Mucosa of descending colon (tissue), 3 donors: ENCODE data around the gene UBE2D4. TPM values are rescaled to one million over a fixed set of nuclear protein-coding genes. Genes with fewer than 3 reads are reported as not detected.

Experiments
- ATAC-seq: fragments of 200-7000 bp; cut with Tn5 transposase; one replicate; pipeline ENCODE4 v1.9.1; 2020; ENCODE audit warnings: mild to moderate bottlenecking, moderate library complexity
- DNase-seq, 3 donors: peaks; one replicate each; pipeline ENCODE4 v3.0.0-alpha.2; 2020
- H3K36me3 ChIP-seq: fragments of 200-600 bp; one replicate; pipeline ENCODE4 v1.8.0; 2021; ENCODE audit warnings: low read depth, mild to moderate bottlenecking
- H3K4me1 ChIP-seq: fragments of 200-600 bp; one replicate; pipeline ENCODE4 v1.8.0; 2021; ENCODE audit warnings: low read depth, mild to moderate bottlenecking
- H3K4me3 ChIP-seq: fragments of 200-600 bp; one replicate; pipeline ENCODE4 v1.8.0; 2021; ENCODE audit warnings: mild to moderate bottlenecking
- H3K9me3 ChIP-seq: fragments of 200-600 bp; one replicate; pipeline ENCODE4 v1.8.0; 2021; ENCODE audit warnings: mild to moderate bottlenecking
- intact Hi-C, 2 donors: fragments of 100-400 bp; cut with DNase I in 1 of 2; cut with micrococcal nuclease in 1 of 2; formaldehyde crosslinking; loops; one replicate each; pipeline versions ENCODE4 v1.11.0 to v1.11.1; 2022; cut with DNase I, micrococcal nuclease
- total RNA-seq, 3 donors: library from RNA; stranded (reverse); fragmentation: NEBNext Ultra II Directional in 2 of 3; extraction: Animal tissue kit (Norgen Biotek cat#: 25700) in 2 of 3; gene quantifications; one replicate each; pipeline versions ENCODE4 v1.2.1 to v1.2.4, GENCODE V29; 2021 to 2023
- TF ChIP-seq, protein P1 (sequence below): fragments of 200-600 bp; IDR thresholded peaks from one replicate; pipeline ENCODE4 v1.8.0; 2022; ENCODE audit warnings: antibody characterized with exemption, mild to moderate bottlenecking
- donor health status: DM: no; HTN: no; CAD: no; lungs with moderate emphysema.
- donor health status: DM: no; HTN: no; CAD: no.
- donor health status: DM: no; HTN: yes; CAD: no.

The UBE2D4 gene
- total RNA-seq, 3 donors from 2014 or later = 11.5 to 20.7 (median 11.8) TPM

DNA sequence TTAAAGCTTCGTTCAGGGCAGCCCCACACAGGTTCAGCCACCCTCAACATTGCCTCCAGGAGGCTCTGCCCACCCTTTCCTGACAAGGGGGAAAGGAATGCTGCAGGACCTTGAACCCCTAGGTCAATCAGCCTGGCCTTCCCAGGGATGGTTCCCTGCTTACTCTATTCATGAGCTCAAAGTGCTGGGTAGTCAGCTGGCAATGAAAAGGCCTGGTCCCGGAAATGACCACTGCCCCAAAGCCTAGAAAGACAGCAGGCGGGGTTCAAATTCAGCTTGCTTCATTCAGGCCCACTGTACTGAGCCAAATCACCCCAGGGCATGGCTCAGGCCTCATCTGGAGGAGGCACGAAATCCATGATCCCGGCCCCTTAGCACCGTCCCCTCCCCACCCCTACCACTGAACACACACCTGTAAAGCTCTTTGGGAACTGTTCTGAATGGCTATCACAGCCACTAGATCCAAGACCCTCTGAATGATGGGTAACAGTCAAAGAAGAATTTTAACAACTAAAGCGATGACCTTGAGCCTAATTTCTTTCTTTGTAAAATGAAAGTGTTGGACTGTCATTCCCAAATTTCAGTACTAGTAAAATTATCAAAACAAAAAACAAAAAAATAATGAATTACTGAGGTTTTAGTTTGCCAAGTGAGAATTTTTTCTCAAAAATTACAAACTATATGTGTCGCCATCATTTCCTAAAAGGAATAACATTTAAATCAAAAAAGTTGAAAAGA lies 20.9 kb upstream of the UBE2D4 start:
- Histone ChIP-seq H3K4me3 (peak overlapping the region; percentile 50), H3K36me3 (no peaks in the 10 kb centered on the region), H3K9me3 (no peaks in the 10 kb centered on the region), H3K4me1 (peaks cover 20% of the 10 kb centered on the region)
- peak; percentile 89 for ATAC-seq
- TF ChIP-seq, protein P1, sequence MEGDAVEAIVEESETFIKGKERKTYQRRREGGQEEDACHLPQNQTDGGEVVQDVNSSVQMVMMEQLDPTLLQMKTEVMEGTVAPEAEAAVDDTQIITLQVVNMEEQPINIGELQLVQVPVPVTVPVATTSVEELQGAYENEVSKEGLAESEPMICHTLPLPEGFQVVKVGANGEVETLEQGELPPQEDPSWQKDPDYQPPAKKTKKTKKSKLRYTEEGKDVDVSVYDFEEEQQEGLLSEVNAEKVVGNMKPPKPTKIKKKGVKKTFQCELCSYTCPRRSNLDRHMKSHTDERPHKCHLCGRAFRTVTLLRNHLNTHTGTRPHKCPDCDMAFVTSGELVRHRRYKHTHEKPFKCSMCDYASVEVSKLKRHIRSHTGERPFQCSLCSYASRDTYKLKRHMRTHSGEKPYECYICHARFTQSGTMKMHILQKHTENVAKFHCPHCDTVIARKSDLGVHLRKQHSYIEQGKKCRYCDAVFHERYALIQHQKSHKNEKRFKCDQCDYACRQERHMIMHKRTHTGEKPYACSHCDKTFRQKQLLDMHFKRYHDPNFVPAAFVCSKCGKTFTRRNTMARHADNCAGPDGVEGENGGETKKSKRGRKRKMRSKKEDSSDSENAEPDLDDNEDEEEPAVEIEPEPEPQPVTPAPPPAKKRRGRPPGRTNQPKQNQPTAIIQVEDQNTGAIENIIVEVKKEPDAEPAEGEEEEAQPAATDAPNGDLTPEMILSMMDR = no peak
- peak; percentile 65 to 69 (median 68) for DNase-seq
- intact Hi-C loops = no loop called here

DNA sequence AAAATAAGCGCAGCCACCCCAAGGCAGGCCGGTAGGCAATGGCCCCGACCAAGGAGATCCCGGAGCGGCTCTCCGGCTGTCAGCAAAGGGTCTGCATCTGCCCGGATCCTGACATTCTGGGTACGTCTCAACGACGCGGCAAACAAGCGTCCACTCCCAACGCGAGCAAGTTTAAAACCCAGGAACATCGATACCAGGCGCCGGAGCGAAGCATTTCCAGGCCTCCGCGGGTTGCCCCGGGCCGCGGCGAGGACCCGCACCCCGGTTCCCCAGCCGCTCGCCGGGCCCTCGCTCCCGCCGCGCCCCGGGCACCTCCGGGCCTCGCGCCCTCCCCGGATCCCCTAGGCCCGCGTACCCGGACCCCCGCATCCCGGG lies 20.3 kb upstream of the UBE2D4 start:
- Histone ChIP-seq H3K9me3 (no peaks in the 10 kb centered on the region), H3K4me3 (peak overlapping the region; percentile 50), H3K36me3 (no peaks in the 10 kb centered on the region), H3K4me1 (peaks cover 20% of the 10 kb centered on the region)
- intact Hi-C loops = no loop called here
- TF ChIP-seq, protein P1 = no peak
- DNase-seq (peak; percentile 34 to 57 (median 55)), ATAC-seq (peak; percentile 10)

DNA sequence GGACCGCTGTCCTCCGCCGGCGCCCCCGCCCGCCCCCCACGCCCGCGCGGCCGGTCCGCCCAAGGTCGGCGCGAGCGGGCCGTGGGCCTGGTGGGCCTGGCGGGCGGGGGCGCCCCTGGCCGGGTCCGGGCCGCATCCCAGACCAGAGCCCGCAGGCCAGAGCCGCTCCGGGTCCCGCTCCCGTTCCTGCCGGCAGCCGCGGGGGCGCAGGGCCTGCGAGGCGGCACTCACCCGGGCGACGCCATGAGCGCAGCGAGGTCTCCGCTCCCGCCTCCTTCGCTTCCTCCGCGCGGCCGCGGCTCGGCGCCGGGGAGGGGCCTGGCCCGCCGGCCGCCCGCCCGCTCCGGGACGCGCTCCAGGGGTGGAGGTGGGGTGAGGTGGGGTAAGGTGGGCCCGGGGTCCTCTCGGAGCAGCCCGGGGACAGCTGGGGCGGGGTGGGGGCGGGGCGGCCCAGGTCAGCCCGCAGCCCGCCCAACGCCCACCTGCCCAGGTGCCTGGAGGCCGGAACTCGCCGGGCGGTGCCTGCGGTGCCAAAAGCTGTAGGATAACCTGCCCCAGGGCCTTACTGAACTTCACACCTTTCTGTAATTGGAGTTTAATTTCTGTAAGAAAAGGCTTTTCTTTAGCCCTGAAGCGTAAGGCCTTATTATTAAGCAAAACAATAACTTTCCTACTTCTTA lies 19.8 kb upstream of the UBE2D4 start, which contains the start of gene URGCP:
TSS of gene URGCP (minus strand) at position 266 of the 680 bp plus-strand sequence. CDS start at position 245, 21 bp downstream.
- DNase-seq (peak; percentile 61 to 79 (median 75)), ATAC-seq (peak; percentile 79)
- TF ChIP-seq, protein P1 = no peak
- peak within 1 kb of the TSS; percentile 50 for H3K4me3 ChIP-seq
- peaks cover 20% of the 10 kb centered on the region for H3K4me1 ChIP-seq
- H3K36me3 ChIP-seq = no peaks in the 10 kb centered on the region
- no peaks in the 10 kb centered on the region for H3K9me3 ChIP-seq
- intact Hi-C loops = no loop called here

DNA sequence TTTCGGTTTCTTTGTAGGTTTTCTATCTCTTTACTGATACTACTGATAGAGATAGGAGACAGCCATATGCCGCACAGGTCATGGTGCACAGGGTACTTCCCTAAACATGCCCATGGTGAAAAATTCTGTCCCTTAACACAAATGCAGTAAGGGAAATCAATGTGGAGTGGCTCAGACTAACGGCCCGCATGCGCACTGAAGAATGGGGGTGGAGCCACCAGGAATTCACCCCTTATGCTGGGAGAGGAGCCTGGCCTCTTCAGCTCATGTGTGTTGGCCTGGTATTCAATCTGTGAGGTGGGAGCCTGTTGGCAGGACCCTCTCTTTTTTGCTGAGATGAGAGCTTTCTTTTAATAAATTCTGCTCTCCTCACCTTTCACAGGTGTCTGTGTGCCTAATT lies 11.4 kb upstream of the UBE2D4 start:
- H3K4me3 ChIP-seq = no peak overlapping the region
- ATAC-seq = no peak
- H3K36me3 ChIP-seq = no peaks in the 10 kb centered on the region
- no peak for DNase-seq
- TF ChIP-seq, protein P1 = no peak
- no peaks in the 10 kb centered on the region for H3K9me3 ChIP-seq
- intact Hi-C loops = no loop called here
- H3K4me1 ChIP-seq = no peaks in the 10 kb centered on the region

DNA sequence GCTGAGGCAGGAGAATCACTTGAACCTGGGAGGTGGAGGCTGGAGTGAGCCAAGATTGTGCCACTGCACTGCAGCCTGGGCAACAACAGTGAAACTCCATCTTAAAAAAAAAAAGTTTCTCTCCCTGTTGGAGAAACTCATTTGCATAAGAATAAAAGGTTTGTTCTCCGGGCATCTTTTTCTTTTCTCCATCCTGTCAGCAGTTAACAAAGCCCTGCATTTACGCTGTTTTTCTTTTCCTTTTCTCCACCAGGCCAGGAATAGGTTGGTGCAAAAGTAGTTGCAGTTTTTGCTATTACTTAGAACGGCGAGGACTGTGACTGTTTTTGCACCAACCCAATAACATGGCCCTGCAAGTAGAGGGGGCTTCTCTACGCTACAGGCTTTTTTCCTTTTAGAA lies 10.3 kb upstream of the UBE2D4 start:
- no peak for DNase-seq
- ATAC-seq = no peak
- TF ChIP-seq, protein P1 = no peak
- intact Hi-C loops = no loop called here
- no peaks in the 10 kb centered on the region for H3K4me1 ChIP-seq
- H3K36me3 ChIP-seq = no peaks in the 10 kb centered on the region
- no peak overlapping the region for H3K4me3 ChIP-seq
- H3K9me3 ChIP-seq = no peaks in the 10 kb centered on the region
